Choroid plexus epithelial cell (primary cell): ENCODE results near the gene ELP6.

Source experiments
- DNase-seq: peaks from one replicate; pipeline ENCODE4 v3.0.0-alpha.2; 2010; ENCODE audit warnings: low read depth
- H3K4me3 ChIP-seq: 2 replicates; pipeline ENCODE4 v1.5.1; 2011; ENCODE audit warnings: low read depth, mild to moderate bottlenecking, control low read depth, low read length, moderate library complexity
- CTCF ChIP-seq: conservative IDR thresholded peaks from 2 replicates; pipeline ENCODE4 v1.5.1; 2011; ENCODE audit warnings: low read depth, mild to moderate bottlenecking, control low read depth, inconsistent platforms, low read length, moderate library complexity

The ELP6 gene

GRCh38 chr3:47525617-47526016, 12.1 kb upstream of the ELP6 start:
- no peak for DNase-seq
- TF ChIP-seq CTCF = no peak
- no peak overlapping the region for H3K4me3 ChIP-seq

GRCh38 chr3:47523310-47524073, 10.0 kb upstream of the ELP6 start:
- H3K4me3 ChIP-seq = no peak overlapping the region
- no peak for DNase-seq
- TF ChIP-seq CTCF = no peak

- DNase-seq = peak; percentile 96
- H3K4me3 ChIP-seq = no peak overlapping the region
- TF ChIP-seq CTCF = peak; percentile 92
Observed at GRCh38 chr3:47522082-47522987, 8.8 kb upstream of the ELP6 start.

- H3K4me3 ChIP-seq = no peak overlapping the region
- DNase-seq = no peak
- TF ChIP-seq CTCF = no peak
Observed at GRCh38 chr3:47520756-47521155, 7.2 kb upstream of the ELP6 start.

- no peak for DNase-seq
- no peak for TF ChIP-seq CTCF
- H3K4me3 ChIP-seq = no peak overlapping the region
Observed at GRCh38 chr3:47517937-47518336, 4.4 kb upstream of the ELP6 start.

- H3K4me3 ChIP-seq = no peak overlapping the region
- no peak for TF ChIP-seq CTCF
- no peak for DNase-seq
Observed at GRCh38 chr3:47515864-47516319, 2.4 kb upstream of the ELP6 start.
